Right lobe of liver (tissue), 6 donors: ENCODE data around the gene TCN2. TPM values are rescaled to one million over a fixed set of nuclear protein-coding genes. Genes with fewer than 3 reads are reported as not detected.

ENCODE experiments used
- ATAC-seq, 4 donors: fragments of 200-7000 bp; cut with Tn5 transposase; one replicate each; pipeline ENCODE4 v1.9.1; 2020; ENCODE audit warnings: mild to moderate bottlenecking in 4 of 4, moderate library complexity in 4 of 4
- DNase-seq, 3 donors: peaks; one replicate each; pipeline ENCODE4 v3.0.0-alpha.2; 2020
- H3K27ac ChIP-seq, 3 donors: fragments of 200-600 bp; one replicate each; pipeline ENCODE4 v1.8.0; 2022
- H3K27me3 ChIP-seq, 2 donors: fragments of 200-600 bp; one replicate each; pipeline ENCODE4 v1.8.0; 2022
- H3K36me3 ChIP-seq, 4 donors: fragments of 200-600 bp; sonication (generic) in 1 of 4; one replicate each; pipeline versions ENCODE4 v1.5.1 to v1.8.0; 2017 to 2022; ENCODE audit warnings: control low read depth in 1 of 4
- H3K4me1 ChIP-seq, 4 donors: fragments of 200-600 bp; sonication (generic) in 1 of 4; one replicate each; pipeline versions ENCODE4 v1.5.1 to v1.8.0; 2017 to 2022; ENCODE audit warnings: control low read depth in 1 of 4
- H3K4me3 ChIP-seq, 3 donors: fragments of 200-600 bp; one replicate each; pipeline ENCODE4 v1.8.0; 2022
- H3K9me3 ChIP-seq, 4 donors: fragments of 200-600 bp; sonication (generic) in 1 of 4; one replicate each; pipeline versions ENCODE4 v1.5.1 to v1.8.0; 2017 to 2022; ENCODE audit warnings: control low read depth in 1 of 4
- POLR2A ChIP-seq: fragments of 450-650 bp; IDR thresholded peaks from one replicate; pipeline ENCODE4 v1.6.1; 2017; ENCODE audit warnings: antibody characterized with exemption, mild to moderate bottlenecking
- WGBS: methylation state at CpG from one replicate; pipeline ENCODE4 v1.1.6; 2018; ENCODE audit warnings: low coverage, low lambda C conversion rate; ENCODE audit not compliant: insufficient coverage; ENCODE audit errors: missing lambda C conversion rate; 5-methylcytosine and 5-hydroxymethylcytosine counted together
- intact Hi-C, 2 donors: fragments of 100-400 bp; cut with DNase I; formaldehyde crosslinking; loops; one replicate each; pipeline versions ENCODE4 v1.11.2 to v1.14.1; 2022
- total RNA-seq, 6 experiments: library from RNA; depleted of rRNA in 2 of 6; stranded (reverse); fragments of >200 nt in 2 of 6; fragmentation: NEBNext Ultra II Directional in 3 of 6; extraction: Animal tissue kit (Norgen Biotek cat#: 25700) in 3 of 6; gene quantifications; one replicate each; pipeline versions ENCODE4 v1.1.0 to v1.2.4, GENCODE V29; 2016 to 2023
- TF ChIP-seq, protein P1 (sequence below), 4 donors: fragments of 200-600 bp in 3 of 4; fragments of 450-650 bp in 1 of 4; IDR thresholded peaks; one replicate each; pipeline versions ENCODE4 v1.5.1 to v1.8.0; 2016 to 2022; ENCODE audit warnings: antibody characterized with exemption in 4 of 4, mild to moderate bottlenecking in 2 of 4
- donor health status: DM: no; HTN: yes; CAD: no.
- donor health status: DM: no; HTN: no; CAD: no.
- donor health status: DM: no; HTN: no; CAD: no.
- donor health status: DM: no; HTN: yes; CAD: no.
- donor health status: DM: no; HTN: yes; CAD: no.

Gene TCN2
- total RNA-seq, 6 experiments from 2014 or later = 8.9 to 14.6 (median 12.8) TPM

DNA sequence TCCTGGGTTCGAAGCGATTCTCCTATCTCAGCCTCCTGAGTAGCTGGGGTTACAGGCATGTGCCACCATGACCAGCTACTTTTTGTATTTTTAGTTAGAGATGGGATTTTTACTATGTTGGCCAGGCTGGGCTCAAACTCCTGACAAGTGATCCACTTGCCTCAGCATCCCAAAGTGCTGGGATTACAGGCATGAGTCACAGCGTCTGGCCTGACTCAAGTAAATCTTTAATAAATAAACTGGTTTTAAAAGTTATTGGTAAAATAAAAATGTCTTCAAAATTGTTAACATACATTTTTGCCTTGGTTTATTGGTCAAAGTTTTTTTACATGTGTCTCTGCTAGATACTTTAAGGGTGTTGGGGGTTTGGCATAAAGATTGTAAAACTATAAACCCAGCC, 8.0 kb upstream of the TCN2 start:
- Histone ChIP-seq H3K4me3 (no peak overlapping the region), H3K9me3 (no peaks in the 10 kb centered on the region), H3K4me1 (no peaks in the 10 kb centered on the region), H3K27me3 (no peaks in the 10 kb centered on the region), H3K27ac (no peak overlapping the region), H3K36me3 (no peaks in the 10 kb centered on the region)
- ATAC-seq (no peak), DNase-seq (no peak)
- intact Hi-C loops = no loop called here
- TF ChIP-seq, protein P1, sequence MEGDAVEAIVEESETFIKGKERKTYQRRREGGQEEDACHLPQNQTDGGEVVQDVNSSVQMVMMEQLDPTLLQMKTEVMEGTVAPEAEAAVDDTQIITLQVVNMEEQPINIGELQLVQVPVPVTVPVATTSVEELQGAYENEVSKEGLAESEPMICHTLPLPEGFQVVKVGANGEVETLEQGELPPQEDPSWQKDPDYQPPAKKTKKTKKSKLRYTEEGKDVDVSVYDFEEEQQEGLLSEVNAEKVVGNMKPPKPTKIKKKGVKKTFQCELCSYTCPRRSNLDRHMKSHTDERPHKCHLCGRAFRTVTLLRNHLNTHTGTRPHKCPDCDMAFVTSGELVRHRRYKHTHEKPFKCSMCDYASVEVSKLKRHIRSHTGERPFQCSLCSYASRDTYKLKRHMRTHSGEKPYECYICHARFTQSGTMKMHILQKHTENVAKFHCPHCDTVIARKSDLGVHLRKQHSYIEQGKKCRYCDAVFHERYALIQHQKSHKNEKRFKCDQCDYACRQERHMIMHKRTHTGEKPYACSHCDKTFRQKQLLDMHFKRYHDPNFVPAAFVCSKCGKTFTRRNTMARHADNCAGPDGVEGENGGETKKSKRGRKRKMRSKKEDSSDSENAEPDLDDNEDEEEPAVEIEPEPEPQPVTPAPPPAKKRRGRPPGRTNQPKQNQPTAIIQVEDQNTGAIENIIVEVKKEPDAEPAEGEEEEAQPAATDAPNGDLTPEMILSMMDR (IDR thresholded peaks at IDR 0.05) = no peak
- TF ChIP-seq POLR2A = no peak
- 84% methylated on average over 3 of the region's 3 CpGs for WGBS

DNA sequence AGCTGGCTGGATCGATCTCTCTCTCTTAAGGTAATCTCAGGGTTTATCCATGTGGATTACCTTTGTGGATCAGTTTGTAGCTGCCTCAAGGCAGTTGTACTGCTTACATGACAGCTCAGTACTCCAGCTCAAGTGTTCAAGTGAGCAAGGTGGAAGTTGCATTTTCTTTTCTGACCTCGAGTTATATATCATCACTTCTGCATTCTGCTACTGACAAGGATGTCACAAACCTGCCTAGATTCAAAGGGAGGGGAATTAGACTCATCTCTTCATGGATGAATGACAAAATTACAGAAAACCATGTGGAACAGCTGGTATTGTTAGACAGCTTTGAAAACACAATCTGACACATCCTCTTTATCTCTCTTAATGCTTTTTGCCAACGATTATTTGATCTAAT, 6.1 kb upstream of the TCN2 start:
- Histone ChIP-seq H3K4me3 (no peak overlapping the region), H3K4me1 (peaks cover 0 to 6% (median 2%) of the 10 kb centered on the region in 4 donors), H3K27ac (no peak overlapping the region), H3K27me3 (no peaks in the 10 kb centered on the region), H3K36me3 (no peaks in the 10 kb centered on the region), H3K9me3 (no peaks in the 10 kb centered on the region)
- intact Hi-C loops = no loop called here
- WGBS = 23% methylated on average over 3 of the region's 3 CpGs
- TF ChIP-seq, protein P1 (IDR thresholded peaks at IDR 0.05) = no peak
- no peak for TF ChIP-seq POLR2A
- DNase-seq (no peak), ATAC-seq (no peak)

DNA sequence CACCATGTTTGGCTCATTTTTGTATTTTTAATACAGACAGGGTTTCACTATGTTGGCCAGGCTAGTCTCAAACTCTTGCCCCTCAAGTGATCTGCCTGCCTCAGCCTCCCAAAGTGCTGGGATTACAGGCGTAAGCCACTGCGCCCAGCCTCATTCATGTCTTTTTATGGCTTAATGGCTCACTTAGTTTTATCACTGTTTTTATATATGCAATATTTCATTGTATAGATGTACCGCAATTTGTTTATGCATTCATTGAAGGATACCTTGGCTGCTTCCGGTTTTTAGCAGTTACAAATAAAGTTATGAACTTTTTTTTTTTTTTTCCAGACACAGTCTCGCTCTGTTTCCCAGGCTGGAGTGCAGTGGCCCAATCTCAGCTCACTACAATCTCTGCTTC, 5.5 kb upstream of the TCN2 start:
- TF ChIP-seq, protein P1 (IDR thresholded peaks at IDR 0.05) = no peak
- TF ChIP-seq POLR2A = no peak
- Histone ChIP-seq H3K36me3 (no peaks in the 10 kb centered on the region), H3K27me3 (no peaks in the 10 kb centered on the region), H3K27ac (no peak overlapping the region), H3K4me3 (no peak overlapping the region), H3K4me1 (peaks cover 0 to 11% (median 5%) of the 10 kb centered on the region in 4 donors), H3K9me3 (no peaks in the 10 kb centered on the region)
- WGBS = 74% methylated on average over 5 of the region's 5 CpGs
- intact Hi-C loops = no loop called here
- ATAC-seq = no peak
- no peak for DNase-seq

DNA sequence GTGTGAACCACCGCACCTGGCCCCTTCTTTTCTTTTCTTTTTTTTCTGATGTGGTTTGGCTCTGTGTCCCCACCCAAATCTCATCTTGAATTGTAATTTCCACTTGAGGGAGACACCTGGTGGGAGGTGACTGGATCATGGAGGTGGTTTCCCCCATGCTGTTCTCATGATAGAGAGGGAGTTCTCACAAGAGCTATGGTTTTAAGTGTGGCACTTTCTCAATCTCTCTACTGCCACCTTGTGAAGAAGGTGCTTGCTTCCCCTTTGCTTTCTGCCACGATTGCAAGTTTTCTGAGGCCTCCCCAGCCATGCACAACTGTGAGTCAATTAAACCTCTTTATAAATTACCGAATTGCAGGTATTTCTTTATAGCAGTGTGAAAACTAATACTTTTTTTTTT, 4.9 kb upstream of the TCN2 start:
- ATAC-seq (peak in 1 of 4 donors; percentile 13), DNase-seq (no peak)
- Histone ChIP-seq H3K36me3 (no peaks in the 10 kb centered on the region), H3K4me1 (peaks cover 0 to 11% (median 5%) of the 10 kb centered on the region in 4 donors), H3K4me3 (no peak overlapping the region), H3K27ac (no peak overlapping the region), H3K27me3 (no peaks in the 10 kb centered on the region), H3K9me3 (no peaks in the 10 kb centered on the region)
- intact Hi-C loops = no loop called here
- WGBS = 18% methylated on average over 2 of the region's 3 CpGs
- TF ChIP-seq POLR2A = no peak
- TF ChIP-seq, protein P1 (IDR thresholded peaks at IDR 0.05) = peak; percentile 33 to 44 (median 42)

DNA sequence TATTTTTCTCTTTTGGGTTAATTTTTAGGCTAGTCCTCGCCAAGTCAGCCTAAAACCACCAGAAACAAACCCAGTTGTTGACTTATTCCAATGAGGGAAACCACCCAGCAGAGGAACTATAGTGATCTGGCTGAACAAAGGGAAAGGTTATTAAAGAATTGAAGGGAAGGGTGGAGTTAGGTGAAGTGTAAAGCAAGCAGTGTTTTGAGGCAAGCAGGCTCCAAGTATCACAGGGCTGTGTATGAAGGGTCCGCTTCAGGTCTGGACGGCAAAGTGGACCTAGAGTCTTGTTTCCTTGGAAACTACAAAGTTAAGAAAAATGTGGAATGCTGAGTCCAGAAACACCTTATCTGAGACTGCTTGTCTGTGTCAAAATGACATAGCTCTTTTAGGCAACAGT, 3.2 kb upstream of the TCN2 start:
- TF ChIP-seq, protein P1 (IDR thresholded peaks at IDR 0.05) = no peak
- no peak for TF ChIP-seq POLR2A
- H3K36me3 ChIP-seq = no peaks in the 10 kb centered on the region
- intact Hi-C loops = no loop called here
- H3K27ac ChIP-seq = no peak overlapping the region
- 56% methylated on average over 3 of the region's 3 CpGs for WGBS
- peaks cover 0 to 16% (median 5%) of the 10 kb centered on the region in 4 donors for H3K4me1 ChIP-seq
- no peak for DNase-seq
- no peaks in the 10 kb centered on the region for H3K9me3 ChIP-seq
- no peak for ATAC-seq
- no peaks in the 10 kb centered on the region for H3K27me3 ChIP-seq
- H3K4me3 ChIP-seq = no peak overlapping the region
